Measurements from ENCODE around the gene GDF15.

GRCh38 chr19:18438331-18439024 is 52.5 kb downstream of the GDF15 start:
- no peak for TF ChIP-seq CTCF (IDR thresholded peaks at IDR 0.05; ENCODE audit: extremely low read depth in 1 of 2, insufficient read depth in 1 of 2, low read depth in 1 of 2, low read length in 2 of 2)
- no peak for TF ChIP-seq POLR2A (IDR thresholded peaks at IDR 0.05; ENCODE audit: low read depth, low read length)
- no peak for TF ChIP-seq GATA2 (IDR thresholded peaks at IDR 0.05; ENCODE audit: insufficient read depth, insufficient read length, low read depth, low read length)
- no peak for TF ChIP-seq MAX (IDR thresholded peaks at IDR 0.05; ENCODE audit: insufficient read depth, insufficient read length)
- no peak for TF ChIP-seq MYC (IDR thresholded peaks at IDR 0.05; ENCODE audit: low read depth, low read length)
- no peak for TF ChIP-seq EZH2 (IDR thresholded peaks at IDR 0.05; ENCODE audit: borderline replicate concordance, low read depth, low read length, severe bottlenecking)
- no peak for TF ChIP-seq FOS (IDR thresholded peaks at IDR 0.05; ENCODE audit: borderline replicate concordance, insufficient read depth, low read length)
- TF ChIP-seq POLR2AphosphoS5 (IDR thresholded peaks at IDR 0.05; ENCODE audit: insufficient read depth, low read depth, low read length) = no peak

Measured in endothelial cell of umbilical vein (primary cell).